Measurements from ENCODE around the gene ACOX1.

GRCh38 chr17:75959839-75960511 is 19.0 kb downstream of the ACOX1 start:
- no peak for TF ChIP-seq CTCF (IDR thresholded peaks at IDR 0.05; ENCODE audit: borderline replicate concordance, extremely low read depth, low read length, poor library complexity, severe bottlenecking)
- no peak for TF ChIP-seq EZH2 (IDR thresholded peaks at IDR 0.05; ENCODE audit: borderline replicate concordance, low read depth, low read length, severe bottlenecking)
